Kidney epithelial cell (primary cell): ENCODE data around the gene NHEJ1. TPM values are rescaled to one million over a fixed set of nuclear protein-coding genes. Genes with fewer than 3 reads are reported as not detected.

Experiments used
- DNase-seq: peaks from one replicate; pipeline ENCODE4 v3.0.0-alpha.2; 2010; ENCODE audit warnings: low read depth
- H3K27me3 ChIP-seq: 2 replicates; pipeline ENCODE4 v1.6.0; 2011; ENCODE audit warnings: low read length; ENCODE audit not compliant: control insufficient read depth, insufficient read depth
- H3K36me3 ChIP-seq: 2 replicates; pipeline ENCODE4 v1.5.1; 2011; ENCODE audit warnings: low read length; ENCODE audit not compliant: control insufficient read depth, insufficient read depth
- H3K4me3 ChIP-seq: 2 replicates; pipeline ENCODE4 v1.5.1; 2011; ENCODE audit warnings: low read depth, mild to moderate bottlenecking, control low read depth, low read length
- total RNA-seq: library from RNA; depleted of rRNA; stranded (reverse); fragments of >200 nt; gene quantifications from 2 replicates; pipeline ENCODE4 v1.2.3, GENCODE V29; 2015
- TF ChIP-seq, protein P1 (sequence below): IDR thresholded peaks from 2 replicates; pipeline ENCODE4 v1.5.1; 2011; ENCODE audit warnings: mild to moderate bottlenecking, moderate library complexity, low read length, control low read depth, inconsistent platforms; ENCODE audit not compliant: insufficient read depth, poor library complexity, severe bottlenecking

NHEJ1 gene
- total RNA-seq, 1 donor from 2014 or later, result 16.1 TPM

DNA sequence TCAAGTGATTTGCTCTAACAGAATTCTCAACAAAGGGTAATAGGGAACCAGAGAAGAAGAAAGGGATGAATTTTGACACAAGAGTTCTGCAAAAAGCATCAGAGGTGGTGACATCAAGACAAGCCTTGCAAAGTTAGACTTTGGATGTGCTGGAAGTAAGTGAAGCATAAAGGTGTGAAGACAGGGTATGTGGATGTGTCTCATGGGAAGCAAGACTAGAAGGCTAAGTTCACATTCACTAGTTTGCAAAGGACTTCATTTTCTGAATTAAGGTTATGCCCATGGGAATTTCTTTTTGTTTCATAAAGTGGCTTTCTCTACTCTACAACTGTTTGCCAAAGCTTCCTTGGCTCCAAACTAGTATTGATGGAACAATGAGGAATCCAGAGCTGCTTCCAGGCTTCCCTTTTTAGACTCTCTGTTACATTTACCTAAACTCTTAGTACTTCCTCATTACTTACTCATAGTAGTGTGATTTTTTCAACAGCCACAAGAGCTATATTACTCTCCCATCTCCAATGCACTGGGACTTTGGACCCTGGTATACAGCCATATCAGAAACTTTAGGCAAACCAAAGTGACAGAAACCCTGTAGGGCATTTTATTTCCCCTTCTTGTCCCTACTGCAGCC, 78.8 kb downstream of the NHEJ1 start:
- no peak for DNase-seq
- TF ChIP-seq, protein P1, sequence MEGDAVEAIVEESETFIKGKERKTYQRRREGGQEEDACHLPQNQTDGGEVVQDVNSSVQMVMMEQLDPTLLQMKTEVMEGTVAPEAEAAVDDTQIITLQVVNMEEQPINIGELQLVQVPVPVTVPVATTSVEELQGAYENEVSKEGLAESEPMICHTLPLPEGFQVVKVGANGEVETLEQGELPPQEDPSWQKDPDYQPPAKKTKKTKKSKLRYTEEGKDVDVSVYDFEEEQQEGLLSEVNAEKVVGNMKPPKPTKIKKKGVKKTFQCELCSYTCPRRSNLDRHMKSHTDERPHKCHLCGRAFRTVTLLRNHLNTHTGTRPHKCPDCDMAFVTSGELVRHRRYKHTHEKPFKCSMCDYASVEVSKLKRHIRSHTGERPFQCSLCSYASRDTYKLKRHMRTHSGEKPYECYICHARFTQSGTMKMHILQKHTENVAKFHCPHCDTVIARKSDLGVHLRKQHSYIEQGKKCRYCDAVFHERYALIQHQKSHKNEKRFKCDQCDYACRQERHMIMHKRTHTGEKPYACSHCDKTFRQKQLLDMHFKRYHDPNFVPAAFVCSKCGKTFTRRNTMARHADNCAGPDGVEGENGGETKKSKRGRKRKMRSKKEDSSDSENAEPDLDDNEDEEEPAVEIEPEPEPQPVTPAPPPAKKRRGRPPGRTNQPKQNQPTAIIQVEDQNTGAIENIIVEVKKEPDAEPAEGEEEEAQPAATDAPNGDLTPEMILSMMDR, result no peak

DNA sequence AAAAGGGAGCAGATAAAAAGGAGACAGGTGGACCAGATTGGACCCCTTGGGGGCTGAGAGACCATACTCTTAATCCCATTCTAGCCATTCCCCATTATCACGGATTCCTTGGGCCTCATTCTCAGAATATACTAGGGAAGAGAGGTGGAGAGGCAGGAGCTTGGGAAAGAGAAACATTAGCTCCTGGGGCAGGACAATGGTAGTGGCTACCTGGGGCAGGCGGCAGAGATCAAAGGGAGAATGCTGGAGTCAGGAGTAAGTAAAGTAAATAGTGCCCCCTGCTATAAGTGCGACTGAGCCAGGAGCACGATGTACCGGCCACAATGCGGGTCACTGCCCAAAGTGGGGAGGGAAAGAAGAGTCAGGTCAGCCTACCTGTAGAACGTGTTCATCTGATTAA, 79.5 kb downstream of the NHEJ1 start:
- Histone ChIP-seq H3K27me3 (no peaks in the 10 kb centered on the region), H3K36me3 (no peaks in the 10 kb centered on the region), H3K4me3 (no peak overlapping the region)
- TF ChIP-seq, protein P1, result no peak
- no peak for DNase-seq

More for the DNA sequence above, 78.8 kb downstream of the NHEJ1 start:
- H3K27me3 ChIP-seq, result no peaks in the 10 kb centered on the region
- no peaks in the 10 kb centered on the region for H3K36me3 ChIP-seq
- no peak overlapping the region for H3K4me3 ChIP-seq

DNA sequence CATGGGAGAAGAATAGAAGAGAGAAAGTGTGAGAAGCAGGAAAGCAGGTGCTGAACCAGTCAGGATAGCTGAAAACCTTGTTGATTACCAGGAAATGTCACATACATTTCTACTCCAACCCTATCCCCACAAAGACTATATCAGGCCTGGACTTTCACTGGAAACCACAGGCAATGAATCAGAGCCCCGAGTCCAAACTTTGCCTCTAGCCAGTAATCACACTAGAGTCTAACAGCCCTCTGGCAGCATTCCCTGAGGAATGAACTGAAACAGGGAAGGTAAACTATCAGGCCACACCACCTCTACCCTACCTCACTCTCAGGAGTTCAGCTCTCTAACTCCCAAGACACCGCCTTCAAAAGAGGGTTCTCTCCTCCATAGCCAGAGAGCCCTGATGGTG, 81.2 kb downstream of the NHEJ1 start:
- DNase-seq, result no peak
- Histone ChIP-seq H3K4me3 (no peak overlapping the region), H3K36me3 (no peaks in the 10 kb centered on the region), H3K27me3 (no peaks in the 10 kb centered on the region)
- TF ChIP-seq, protein P1, result no peak

DNA sequence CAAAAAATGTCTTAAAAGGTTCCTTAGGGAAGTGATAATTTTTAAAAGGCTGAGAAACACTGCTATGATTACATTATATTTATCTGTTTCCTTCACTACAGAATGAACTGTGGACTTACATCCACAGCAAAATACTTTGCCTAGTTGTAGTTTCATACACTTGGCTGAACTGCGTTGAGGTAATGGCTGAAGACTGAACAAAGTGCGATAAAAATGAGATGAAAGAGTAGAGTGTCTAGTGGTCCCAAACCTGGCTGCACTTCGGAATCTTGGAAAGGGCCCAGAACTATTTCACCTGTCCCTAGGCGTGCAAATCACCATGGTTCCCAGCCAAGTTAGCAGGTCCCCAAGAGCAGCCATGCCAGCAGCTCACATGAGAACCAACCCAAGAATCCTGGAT, 81.7 kb downstream of the NHEJ1 start:
- Histone ChIP-seq H3K27me3 (no peaks in the 10 kb centered on the region), H3K36me3 (no peaks in the 10 kb centered on the region), H3K4me3 (no peak overlapping the region)
- TF ChIP-seq, protein P1, result no peak
- DNase-seq, result no peak

DNA sequence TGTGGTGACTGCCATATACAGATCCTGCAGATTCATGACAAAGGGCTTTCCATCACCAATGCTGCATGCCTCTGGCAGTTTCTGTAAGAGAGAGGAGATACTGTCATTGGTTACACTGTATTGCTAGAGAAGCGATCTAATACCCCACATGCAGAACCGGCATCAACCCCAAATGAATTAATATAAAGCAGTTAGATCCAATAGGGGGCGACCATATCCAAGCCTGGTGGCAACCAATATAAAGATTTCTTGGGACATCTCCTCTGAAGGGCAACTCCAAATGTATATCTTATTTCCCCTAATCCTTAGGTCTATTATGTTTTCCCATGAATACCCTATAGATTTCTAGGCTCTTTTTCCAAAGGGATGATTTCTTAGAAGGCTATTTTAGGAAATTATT, 82.5 kb downstream of the NHEJ1 start:
- DNase-seq, result no peak
- Histone ChIP-seq H3K36me3 (no peaks in the 10 kb centered on the region), H3K27me3 (no peaks in the 10 kb centered on the region), H3K4me3 (no peak overlapping the region)
- TF ChIP-seq, protein P1, result no peak

DNA sequence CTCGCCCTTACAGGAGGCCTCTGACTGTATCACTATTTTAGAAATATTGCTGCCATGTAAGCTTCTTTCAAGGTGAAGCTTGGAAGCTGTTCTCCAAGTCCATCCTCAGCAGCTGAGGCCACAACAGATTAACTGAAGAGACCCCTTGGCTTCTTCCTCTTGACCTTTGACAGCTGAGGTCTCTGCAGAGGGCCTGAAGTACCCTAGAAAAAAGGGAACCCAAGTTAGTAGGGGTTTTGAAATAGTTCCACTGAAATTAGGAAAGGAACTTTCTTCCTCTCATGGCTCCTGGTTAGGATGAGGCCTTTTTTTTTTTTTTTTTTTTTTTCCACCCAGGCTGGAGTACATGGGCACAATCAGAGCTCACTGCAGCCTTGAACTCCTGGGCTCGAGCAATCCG, 84.4 kb downstream of the NHEJ1 start:
- H3K36me3 ChIP-seq, result no peaks in the 10 kb centered on the region
- DNase-seq, result no peak
- TF ChIP-seq, protein P1, result no peak
- no peaks in the 10 kb centered on the region for H3K27me3 ChIP-seq
- H3K4me3 ChIP-seq, result no peak overlapping the region
